H1 (cell line): ENCODE results near the gene BCL7B. TPM values are rescaled to one million over a fixed set of nuclear protein-coding genes. Genes with fewer than 3 reads are reported as not detected.

Source experiments
- CTCF ChIA-PET: fragments of 300-600 bp; sonication (Branson Sonifier 250); formaldehyde crosslinking; loops from one replicate; lab custom pipeline; 2021; ENCODE audit not compliant: partially characterized antibody; lab: Charles Lee
- POLR2A ChIA-PET: fragments of 300-600 bp; sonication (Branson Sonifier 250); formaldehyde crosslinking; loops from one replicate; lab custom pipeline; 2021; ENCODE audit warnings: inconsistent platforms; ENCODE audit not compliant: partially characterized antibody; lab: Charles Lee
- DNase-seq, 2 experiments: peaks; one replicate each; pipeline versions ENCODE4 v3.0.0 to v3.0.0-alpha.2; 2010 to 2022; ENCODE audit warnings: low spot score in 2 of 2, low read depth in 1 of 2, mixed read lengths in 1 of 2
- FAIRE-seq: peaks from 2 replicates; lab custom pipeline; 2011; peaks lifted over from hg19 to GRCh38; lab: Jason Lieb, UNC
- H2AFZ ChIP-seq: 2 replicates; pipeline ENCODE4 v1.8.1; 2012; ENCODE audit warnings: low read length, inconsistent platforms
- H2AK5ac ChIP-seq: 2 replicates; pipeline ENCODE4 v1.6.1; 2013; ENCODE audit warnings: low read depth, low read length
- H2BK120ac ChIP-seq: replicated peaks from 2 replicates; pipeline ENCODE3; 2013; ENCODE audit warnings: low read depth, low read length, inconsistent platforms
- H2BK12ac ChIP-seq: 2 replicates; pipeline ENCODE4 v1.6.1; 2013; ENCODE audit warnings: low read depth, low read length
- H2BK15ac ChIP-seq: 2 replicates; pipeline ENCODE4 v1.6.1; 2013; ENCODE audit warnings: low read length
- H2BK20ac ChIP-seq: 2 replicates; pipeline ENCODE4 v1.6.1; 2013; ENCODE audit warnings: low read length
- H2BK5ac ChIP-seq: 2 replicates; pipeline ENCODE4 v1.6.1; 2013; ENCODE audit warnings: low read depth, low read length
- H3K14ac ChIP-seq: 2 replicates; pipeline ENCODE4 v1.6.1; 2013; ENCODE audit warnings: inconsistent platforms; ENCODE audit not compliant: insufficient read length
- H3K18ac ChIP-seq: 2 replicates; pipeline ENCODE4 v1.6.1; 2013; ENCODE audit warnings: low read length; ENCODE audit errors: extremely low read depth
- H3K23ac ChIP-seq: 2 replicates; pipeline ENCODE4 v1.6.1; 2013; ENCODE audit warnings: inconsistent platforms; ENCODE audit not compliant: insufficient read length
- H3K23me2 ChIP-seq: 2 replicates; pipeline ENCODE4 v1.6.1; 2013; ENCODE audit warnings: low read depth, low read length
- H3K27ac ChIP-seq: 2 replicates; pipeline ENCODE4 v1.6.1; 2011; ENCODE audit warnings: low read depth, low read length, inconsistent platforms
- H3K27me3 ChIP-seq, 4 experiments: replicated peaks in 1 of 4; 1 replicate in 1 of 4; 2 replicates in 3 of 4; pipeline versions ENCODE4 v1.6.1 to v1.8.1; 2011 to 2013; ENCODE audit warnings: low read length in 3 of 4, mild to moderate bottlenecking in 3 of 4, inconsistent platforms in 2 of 4, mixed read lengths in 2 of 4, moderate library complexity in 1 of 4; ENCODE audit not compliant: control insufficient read depth in 3 of 4, insufficient read depth in 3 of 4; ENCODE audit errors: extremely low read depth in 1 of 4
- H3K36me3 ChIP-seq, 4 experiments: 2 replicates each; pipeline versions ENCODE4 v1.6.1 to v1.8.1; 2011 to 2013; ENCODE audit warnings: mild to moderate bottlenecking in 4 of 4, low read length in 3 of 4, moderate library complexity in 2 of 4, control low read depth in 1 of 4, inconsistent platforms in 1 of 4; ENCODE audit not compliant: insufficient read depth in 4 of 4, control insufficient read depth in 2 of 4
- H3K4ac ChIP-seq: replicated peaks from 2 replicates; pipeline ENCODE3; 2013; ENCODE audit warnings: low read length, low read depth, mixed read lengths, inconsistent platforms; ENCODE audit not compliant: insufficient read length
- H3K4me1 ChIP-seq, 4 experiments: replicated peaks in 1 of 4; 1 replicate in 1 of 4; 2 replicates in 3 of 4; pipeline versions ENCODE4 v1.6.1 to v1.8.1; 2011 to 2013; ENCODE audit warnings: low read length in 3 of 4, inconsistent platforms in 2 of 4, mixed read lengths in 1 of 4; ENCODE audit not compliant: insufficient read depth in 4 of 4, control insufficient read depth in 3 of 4
- H3K4me2 ChIP-seq, 2 experiments: 2 replicates each; pipeline versions ENCODE4 v1.6.1 to v1.8.1; 2011 to 2013; ENCODE audit warnings: low read depth in 2 of 2, low read length in 2 of 2, control low read depth in 1 of 2, inconsistent platforms in 1 of 2, mild to moderate bottlenecking in 1 of 2; ENCODE audit not compliant: insufficient read depth in 1 of 2
- H3K4me3 ChIP-seq, 4 experiments: fragments of 200-600, 300-600 bp in 1 of 4; sonication (generic), shearing (Covaris generic), sonication (Bioruptor Twin) in 1 of 4; 2 replicates each; pipeline versions ENCODE4 v1.5.1 to v1.8.1; 2011 to 2016; ENCODE audit warnings: low read length in 4 of 4, low read depth in 3 of 4, control low read depth in 2 of 4, inconsistent platforms in 2 of 4, mild to moderate bottlenecking in 2 of 4, mixed read lengths in 1 of 4, moderate library complexity in 1 of 4; ENCODE audit not compliant: insufficient read depth in 2 of 4; ENCODE audit errors: extremely low read depth in 1 of 4
- H3K56ac ChIP-seq: replicated peaks from 2 replicates; pipeline ENCODE3; 2013; ENCODE audit warnings: low read depth, mild to moderate bottlenecking, mixed read lengths, low read length, inconsistent platforms; ENCODE audit not compliant: insufficient read length
- H3K79me1 ChIP-seq: 2 replicates; pipeline ENCODE4 v1.6.1; 2013; ENCODE audit warnings: low read depth, low read length, control low read depth
- H3K79me2 ChIP-seq, 2 experiments: 2 replicates each; pipeline versions ENCODE4 v1.6.1 to v1.8.1; 2012 to 2013; ENCODE audit warnings: low read length in 2 of 2, mild to moderate bottlenecking in 2 of 2, inconsistent platforms in 1 of 2; ENCODE audit not compliant: insufficient read depth in 2 of 2, control insufficient read depth in 1 of 2
- H3K9ac ChIP-seq, 4 experiments: replicated peaks in 1 of 4; 1 replicate in 1 of 4; 2 replicates in 3 of 4; pipeline versions ENCODE4 v1.6.1 to v1.8.1; 2011 to 2013; ENCODE audit warnings: low read depth in 3 of 4, low read length in 3 of 4, control low read depth in 2 of 4, mild to moderate bottlenecking in 2 of 4, moderate library complexity in 2 of 4, inconsistent platforms in 1 of 4; ENCODE audit errors: extremely low read depth in 1 of 4
- H3K9me3 ChIP-seq, 2 experiments: 2 replicates each; pipeline versions ENCODE4 v1.6.1 to v1.8.1; 2012 to 2013; ENCODE audit warnings: mild to moderate bottlenecking in 2 of 2, moderate library complexity in 2 of 2, control low read depth in 1 of 2, inconsistent platforms in 1 of 2, low read depth in 1 of 2, low read length in 1 of 2, mixed read lengths in 1 of 2; ENCODE audit not compliant: insufficient read depth in 2 of 2
- H4K20me1 ChIP-seq, 2 experiments: replicated peaks in 1 of 2; 2 replicates each; pipeline versions ENCODE3 to v1.8.1; 2011 to 2013; ENCODE audit warnings: inconsistent platforms in 2 of 2, low read length in 2 of 2, mild to moderate bottlenecking in 1 of 2; ENCODE audit not compliant: insufficient read depth in 2 of 2, control insufficient read depth in 1 of 2
- H4K5ac ChIP-seq: 2 replicates; pipeline ENCODE4 v1.6.1; 2013; ENCODE audit warnings: low read length, low read depth, mixed read lengths, inconsistent platforms; ENCODE audit not compliant: insufficient read length
- H4K8ac ChIP-seq: 2 replicates; pipeline ENCODE4 v1.8.0; 2013; ENCODE audit warnings: mild to moderate bottlenecking, moderate library complexity, low read length, inconsistent platforms; ENCODE audit not compliant: insufficient read depth; ENCODE audit errors: extremely low read depth
- H4K91ac ChIP-seq: replicated peaks from 2 replicates; pipeline ENCODE3; 2013; ENCODE audit warnings: low read length, mixed read lengths, inconsistent platforms; ENCODE audit not compliant: insufficient read length
- ASH2L ChIP-seq: fragments of 200-600, 300-600 bp; sonication (generic); IDR thresholded peaks from one replicate; pipeline ENCODE4 v1.7.1; 2017; ENCODE audit warnings: low read length
- CHD2 ChIP-seq: IDR thresholded peaks from 2 replicates; pipeline ENCODE4 v1.6.1; 2012; ENCODE audit warnings: low read length, improper control_type of control experiment
- EGR1 ChIP-seq: IDR thresholded peaks from 2 replicates; pipeline ENCODE4 v1.6.1; 2011; ENCODE audit warnings: low read depth, low read length, borderline replicate concordance
- HDAC6 ChIP-seq: IDR thresholded peaks from one replicate; pipeline ENCODE4 v1.7.1; 2012; ENCODE audit warnings: low read depth, mild to moderate bottlenecking, inconsistent platforms, low read length, moderate library complexity
- RBBP5 ChIP-seq: IDR thresholded peaks from 2 replicates; pipeline ENCODE4 v1.7.1; 2012; ENCODE audit warnings: low read depth, mild to moderate bottlenecking, inconsistent platforms, low read length, moderate library complexity, borderline replicate concordance
- SAP30 ChIP-seq: fragments of 300-600 bp; sonication (generic); IDR thresholded peaks from 2 replicates; pipeline ENCODE4 v1.7.1; 2012; ENCODE audit warnings: low read length, moderate library complexity, mild to moderate bottlenecking, inconsistent platforms; ENCODE audit not compliant: insufficient read depth, insufficient replicate concordance
- SIX5 ChIP-seq: IDR thresholded peaks from 2 replicates; pipeline ENCODE4 v1.6.1; 2011; ENCODE audit warnings: mild to moderate bottlenecking, low read depth, low read length
- TAF7 ChIP-seq: optimal IDR thresholded peaks from 2 replicates; pipeline ENCODE3; 2011; ENCODE audit warnings: low read depth, mild to moderate bottlenecking, inconsistent platforms, low read length, moderate library complexity, borderline replicate concordance
- TBP ChIP-seq: IDR thresholded peaks from 2 replicates; pipeline ENCODE4 v1.6.1; 2011; ENCODE audit warnings: low read depth, low read length, improper control_type of control experiment
- WGBS, 2 experiments: shearing (Covaris generic) in 1 of 2; methylation state at CpG; one replicate each; pipeline versions ENCODE4 v1.1.6 to v1.1.7; 2013 to 2015; ENCODE audit warnings: low lambda C conversion rate in 2 of 2, mixed read lengths in 2 of 2, inconsistent platforms in 1 of 2, low coverage in 1 of 2, missing lambda C conversion rate in 1 of 2; ENCODE audit not compliant: insufficient replicate concordance in 2 of 2, insufficient coverage in 1 of 2, insufficient read length in 1 of 2; ENCODE audit errors: extremely low coverage in 1 of 2, missing lambda C conversion rate in 1 of 2; 5-methylcytosine and 5-hydroxymethylcytosine counted together
- polyA plus RNA-seq, 7 experiments: library from polyadenylated mRNA; depleted of rRNA in 3 of 7; stranded (reverse) in 5 of 7; unstranded in 2 of 7; fragments of >200 nt in 5 of 7; fragments of 200-250 nt in 2 of 7; gene quantifications; 1 replicate in 5 of 7; 2 replicates in 1 of 7; 4 replicates in 1 of 7; pipeline versions ENCODE4 v1.2.1 to v1.2.3, GENCODE V29; 2011 to 2013; ENCODE audit warnings: missing spikeins in 2 of 7, mixed read lengths in 2 of 7
- total RNA-seq: library from RNA; stranded (reverse); fragmentation: NEBNext Ultra II Directional; extraction: Animal tissue kit (Norgen Biotek cat#: 25700); gene quantifications from 2 replicates; pipeline ENCODE4 v1.2.1, GENCODE V29; 2021

The BCL7B gene
- total and polyA plus RNA-seq, 2 of the 8 experiments (the other 6 are each of a cell fraction or from before 2014, with no cell fraction given), result 24.9 to 44.6 TPM

- peaks cover 0 to 4% (median 4%) of the 10 kb centered on the region in 4 experiments; a peak in 4 of 7 replicates for H3K27me3 ChIP-seq
- no peak overlapping the region for H3K4ac ChIP-seq
- TF ChIP-seq RBBP5, result no peak
- TF ChIP-seq SAP30, result no peak
- no peak for TF ChIP-seq HDAC6
- no peak for TF ChIP-seq SIX5
- TF ChIP-seq CHD2, result no peak
- no peak for TF ChIP-seq EGR1
- no peak for TF ChIP-seq TBP
- no peak for TF ChIP-seq TAF7
- no peak for TF ChIP-seq ASH2L
- ChIA-PET CTCF (interaction anchor here (0.6 to 9.6 kb wide), 6 partner anchors 10 to 748 kb away, joined by 3 to 74 read pairs (median 4); no protein-coding TSS in a partner anchor), POLR2A (interaction anchor here (0.7 to 1.8 kb wide), 4 partner anchors 8 to 31 kb away, joined by 3 to 6 read pairs (median 4); partner anchors contain the start of gene TBL2)
- H3K36me3 ChIP-seq, result no peaks in the 10 kb centered on the region; a peak in 1 of 8 replicates
- H2BK120ac ChIP-seq, result no peak overlapping the region
- H4K8ac ChIP-seq, result no peak overlapping the region
- DNase-seq (no peak), FAIRE-seq (no peak)
- H3K14ac ChIP-seq, result no peak overlapping the region
- H3K4me1 ChIP-seq, result peaks cover 0 to 10% (median 3%) of the 10 kb centered on the region in 4 experiments; a peak in 4 of 7 replicates
- H3K4me2 ChIP-seq, result no peak overlapping the region
- H2BK12ac ChIP-seq, result no peak overlapping the region
- no peak overlapping the region for H4K5ac ChIP-seq
- no peaks in the 10 kb centered on the region for H3K9me3 ChIP-seq
- no peak overlapping the region for H2AFZ ChIP-seq
- H3K56ac ChIP-seq, result no peak overlapping the region
- H2BK20ac ChIP-seq, result no peak overlapping the region
- peaks cover 6% of the 10 kb centered on the region; the same call in 1 of the 2 replicates for H3K23me2 ChIP-seq
- no peak overlapping the region for H2AK5ac ChIP-seq
- H3K4me3 ChIP-seq, result no peak overlapping the region
- no peak overlapping the region for H3K23ac ChIP-seq
- no peak overlapping the region for H2BK5ac ChIP-seq
- peaks cover 0 to 5% of the 10 kb centered on the region in 2 experiments for H4K20me1 ChIP-seq
- WGBS, 2 experiments, result 88% methylated on average over 9 of the region's 9 CpGs; no CpG with 5 or more reads in 1 of the 2 experiments
- no peak overlapping the region for H3K9ac ChIP-seq
- no peak overlapping the region for H3K18ac ChIP-seq
- no peaks in the 10 kb centered on the region for H3K79me1 ChIP-seq
- no peak overlapping the region for H3K27ac ChIP-seq
- H4K91ac ChIP-seq, result no peak overlapping the region
- no peak overlapping the region for H2BK15ac ChIP-seq
- no peaks in the 10 kb centered on the region for H3K79me2 ChIP-seq
Observed at GRCh38 chr7:73595358-73595757, 37.9 kb upstream of the BCL7B start.
